Measurements from ENCODE around the gene ST3GAL2. TPM values are rescaled to one million over a fixed set of nuclear protein-coding genes. Genes with fewer than 3 reads are reported as not detected.

Gene ST3GAL2
- total RNA-seq, 1 donor from 2014 or later: 71.9 TPM

GRCh38 chr16:70433458-70434103 lies 5.3 kb downstream of the ST3GAL2 start:
- Mint-ChIP-seq H3K4me1 (ENCODE audit: low read depth) (peaks cover 84% of the 10 kb centered on the region), H3K27me3 (ENCODE audit: low read depth) (no peaks in the 10 kb centered on the region), H3K27ac (ENCODE audit: unreplicated experiment) (peak overlapping the region; percentile 95), H3K4me3 (ENCODE audit: unreplicated experiment) (peak overlapping the region; percentile 6), H3K9me3 (ENCODE audit: low read depth) (no peaks in the 10 kb centered on the region), H3K36me3 (ENCODE audit: low read depth) (no peaks in the 10 kb centered on the region)
- TF ChIP-seq CTCF (IDR thresholded peaks at IDR 0.05): no peak
- DNase-seq (ENCODE audit: low spot score): no peak

GRCh38 chr16:70432723-70433457 lies 6.0 kb downstream of the ST3GAL2 start:
- peak overlapping the region; percentile 6 for H3K4me3 Mint-ChIP-seq (ENCODE audit: unreplicated experiment)
- DNase-seq (ENCODE audit: low spot score): no peak
- H3K4me1 Mint-ChIP-seq (ENCODE audit: low read depth): peaks cover 87% of the 10 kb centered on the region
- no peak for TF ChIP-seq CTCF (IDR thresholded peaks at IDR 0.05)
- no peaks in the 10 kb centered on the region for H3K27me3 Mint-ChIP-seq (ENCODE audit: low read depth)
- H3K27ac Mint-ChIP-seq (ENCODE audit: unreplicated experiment): peak overlapping the region; percentile 95
- no peaks in the 10 kb centered on the region for H3K36me3 Mint-ChIP-seq (ENCODE audit: low read depth)
- no peaks in the 10 kb centered on the region for H3K9me3 Mint-ChIP-seq (ENCODE audit: low read depth)

DNA sequence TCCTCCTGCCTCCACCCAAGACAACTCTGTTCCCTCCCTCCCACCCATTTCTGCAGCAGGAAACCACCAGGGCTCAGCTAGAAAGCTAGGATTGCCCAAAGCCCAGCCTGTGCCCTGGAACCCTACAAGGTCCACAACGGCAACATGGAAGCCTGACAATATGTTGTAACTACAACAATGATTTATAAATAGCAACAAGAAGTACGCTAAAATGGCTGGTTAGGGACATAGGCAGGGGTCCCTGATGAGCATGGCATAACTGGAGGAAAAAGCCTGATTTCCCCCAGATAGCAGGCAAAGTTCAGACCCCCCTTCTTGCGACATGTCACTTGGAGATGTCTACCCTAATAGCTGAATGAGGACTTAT lies 6.6 kb downstream of the ST3GAL2 start:
- Mint-ChIP-seq H3K27ac (ENCODE audit: unreplicated experiment) (peak overlapping the region; percentile 95), H3K36me3 (ENCODE audit: low read depth) (no peaks in the 10 kb centered on the region), H3K9me3 (ENCODE audit: low read depth) (no peaks in the 10 kb centered on the region), H3K4me1 (ENCODE audit: low read depth) (peaks cover 87% of the 10 kb centered on the region), H3K4me3 (ENCODE audit: unreplicated experiment) (peak overlapping the region; percentile 6), H3K27me3 (ENCODE audit: low read depth) (no peaks in the 10 kb centered on the region)
- DNase-seq (ENCODE audit: low spot score): no peak
- no peak for TF ChIP-seq CTCF (IDR thresholded peaks at IDR 0.05)

GRCh38 chr16:70430667-70431536 lies 8.0 kb downstream of the ST3GAL2 start:
- Mint-ChIP-seq H3K4me1 (ENCODE audit: low read depth) (peaks cover 77% of the 10 kb centered on the region), H3K9me3 (ENCODE audit: low read depth) (no peaks in the 10 kb centered on the region), H3K36me3 (ENCODE audit: low read depth) (no peaks in the 10 kb centered on the region), H3K4me3 (ENCODE audit: unreplicated experiment) (no peak overlapping the region), H3K27me3 (ENCODE audit: low read depth) (no peaks in the 10 kb centered on the region), H3K27ac (ENCODE audit: unreplicated experiment) (peak overlapping the region; percentile 75)
- no peak for TF ChIP-seq CTCF (IDR thresholded peaks at IDR 0.05)
- no peak for DNase-seq (ENCODE audit: low spot score)

All from chondrocyte (in vitro differentiated cells).